ENCODE results near the gene MDC1.
A peak's percentile ranks its signal among the peaks of the same experiment; 100 is the strongest.
"Not testable (repeated sequence)": the region's sequence is repeated elsewhere in the genome, so short reads cannot be mapped to it uniquely, and the experiment has no call there.

Gene MDC1

DNA sequence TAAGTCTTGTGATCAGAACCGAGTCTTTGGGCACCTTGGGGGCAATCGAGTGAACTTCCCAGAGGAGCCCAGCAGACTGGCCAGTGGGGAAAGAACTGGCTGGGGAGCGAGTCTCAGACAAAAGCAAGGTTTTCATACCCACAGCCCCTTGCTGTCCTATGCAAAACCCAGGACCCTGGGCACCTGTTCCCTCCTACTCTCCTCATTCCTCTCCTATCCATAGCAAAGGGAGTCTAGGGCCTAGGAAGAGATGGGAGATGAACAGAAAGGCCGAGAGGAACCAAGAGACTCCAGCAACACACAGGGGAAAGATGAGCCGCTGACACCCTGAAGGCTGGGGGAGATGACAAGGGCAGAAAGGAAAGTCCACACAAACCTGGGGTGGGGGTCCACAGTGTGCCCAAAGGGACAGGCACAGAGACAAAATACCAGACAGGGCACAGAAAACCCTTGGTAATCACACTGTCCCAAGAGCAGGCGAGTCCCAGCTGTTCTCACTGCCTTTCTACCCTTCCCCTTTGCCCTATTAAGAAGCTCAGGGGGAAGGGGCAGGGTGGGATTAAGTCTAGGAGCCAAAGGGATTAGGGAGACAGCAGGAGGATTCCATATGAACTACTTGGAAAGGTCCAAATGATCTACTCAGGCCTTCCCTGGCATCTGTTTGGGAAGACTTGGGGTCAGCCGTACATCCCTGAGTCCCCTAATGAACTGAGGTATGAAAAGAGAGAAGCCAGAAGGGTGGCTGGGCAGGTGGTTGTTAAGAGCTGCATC lies 37.1 kb downstream of the MDC1 start:
- DNase-seq = no peak

DNA sequence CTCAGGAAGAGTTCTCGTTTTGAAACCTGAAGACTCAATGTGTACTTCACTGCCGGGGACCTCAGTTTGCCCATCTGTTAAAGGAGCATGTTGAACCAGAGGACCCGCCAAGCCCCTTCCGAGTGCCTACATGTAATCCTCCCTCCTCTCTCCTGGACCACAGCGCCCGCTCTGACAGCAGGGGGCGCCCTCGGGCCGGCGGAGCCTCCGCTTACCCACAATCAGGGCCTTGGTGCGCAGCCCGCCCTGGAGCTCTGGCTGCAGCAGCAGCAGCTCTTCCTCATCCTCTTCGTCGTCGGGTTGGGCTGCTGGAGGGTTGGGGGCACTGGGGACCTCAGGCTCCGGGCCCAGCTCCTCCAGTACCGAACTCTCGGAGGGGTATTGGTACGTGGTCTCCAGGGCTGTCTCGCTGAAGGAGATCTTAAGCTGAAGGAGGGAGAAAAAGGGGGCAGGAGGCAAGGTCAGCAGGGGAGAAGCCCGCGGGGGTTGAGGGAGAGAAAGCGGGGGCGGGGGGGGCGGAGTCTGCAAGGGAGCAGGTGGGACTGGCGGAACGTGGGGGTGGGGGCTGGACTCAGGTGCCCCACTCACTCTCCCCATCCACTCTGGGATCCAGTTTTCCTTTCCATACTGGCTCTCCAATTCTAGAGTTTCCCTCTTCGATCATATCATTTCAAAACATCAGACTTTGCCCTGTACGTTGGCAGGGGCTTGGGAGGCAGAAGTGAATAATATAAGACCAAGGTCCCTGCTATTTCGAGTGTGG lies 37.9 kb downstream of the MDC1 start:
- DNase-seq = peak; percentile 80 to 95 (median 88)

DNA sequence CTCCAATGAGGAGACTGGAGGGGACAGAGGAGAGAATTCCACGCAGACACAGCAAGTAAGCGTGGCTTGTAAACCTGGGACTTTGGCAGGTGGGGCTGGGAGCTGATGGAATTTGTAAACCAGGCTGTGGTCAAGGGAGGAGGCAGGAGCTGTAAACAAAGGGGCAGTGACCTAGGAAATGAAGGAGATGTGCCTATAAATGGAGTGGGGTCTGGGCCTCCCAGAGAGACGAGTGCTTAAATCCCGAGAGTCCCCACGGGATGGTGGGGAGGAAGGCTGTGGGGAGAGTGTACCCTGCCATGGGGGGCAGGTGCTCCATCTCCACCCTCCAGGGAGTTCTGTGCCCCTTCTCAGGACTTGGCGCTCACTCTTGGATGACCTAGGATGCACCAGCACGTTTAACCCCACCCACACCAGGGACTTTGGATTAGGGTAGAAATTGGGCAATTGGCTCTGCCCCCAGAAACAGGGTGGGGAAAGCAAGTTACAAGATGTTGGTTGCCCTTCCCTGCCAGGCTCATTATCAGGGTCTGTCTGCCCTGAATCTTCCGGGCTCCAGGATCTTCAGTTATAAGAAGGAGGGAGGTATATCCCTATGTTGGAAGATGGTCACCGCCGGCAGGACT lies 40.3 kb downstream of the MDC1 start:
- no peak for DNase-seq

DNA sequence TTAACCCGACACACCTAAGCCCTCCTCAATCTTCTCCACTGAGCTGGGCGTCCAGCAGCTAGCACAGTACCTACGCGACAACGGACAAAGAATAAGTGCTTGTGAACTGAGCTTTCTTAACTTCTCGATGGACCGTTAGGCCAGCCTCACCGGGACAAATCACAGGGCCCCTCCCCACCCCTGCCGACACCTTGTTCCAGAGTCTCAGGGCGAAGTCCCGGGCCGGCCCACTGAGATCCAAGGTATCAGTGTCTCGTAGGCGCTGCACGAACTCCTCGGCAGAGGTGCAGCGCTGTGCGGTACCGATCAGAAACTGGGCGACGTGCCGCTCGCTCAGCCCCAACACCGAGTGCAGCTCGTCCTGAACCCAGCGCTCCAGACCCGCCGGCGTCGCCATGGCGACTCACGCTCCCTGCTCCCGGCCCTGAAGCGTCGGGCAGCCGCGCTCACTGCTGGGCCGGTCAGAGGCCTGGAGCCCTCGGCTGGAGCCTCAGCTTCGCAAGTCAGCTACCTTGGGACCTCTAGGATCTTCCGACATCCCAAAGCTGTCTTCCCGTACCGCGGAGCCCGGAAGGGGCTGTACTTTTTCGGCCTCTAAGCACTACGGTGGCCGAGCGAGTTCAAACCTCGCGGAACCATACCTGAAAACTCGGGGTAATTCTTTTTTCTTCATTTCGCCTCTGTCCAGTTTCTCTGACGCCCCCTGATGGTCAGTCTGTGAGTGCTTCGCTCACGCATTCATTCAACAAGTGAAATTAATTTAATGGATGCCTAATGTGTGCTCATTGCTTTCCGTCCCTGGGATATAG lies 44.4 kb downstream of the MDC1 start, which contains the start of gene DHX16:
DHX16 (minus strand) TSS at position 562 of the 809 bp plus-strand sequence; CDS start at position 397, 165 bp downstream.
- peak; percentile 71 to 86 (median 81) for DNase-seq

DNA sequence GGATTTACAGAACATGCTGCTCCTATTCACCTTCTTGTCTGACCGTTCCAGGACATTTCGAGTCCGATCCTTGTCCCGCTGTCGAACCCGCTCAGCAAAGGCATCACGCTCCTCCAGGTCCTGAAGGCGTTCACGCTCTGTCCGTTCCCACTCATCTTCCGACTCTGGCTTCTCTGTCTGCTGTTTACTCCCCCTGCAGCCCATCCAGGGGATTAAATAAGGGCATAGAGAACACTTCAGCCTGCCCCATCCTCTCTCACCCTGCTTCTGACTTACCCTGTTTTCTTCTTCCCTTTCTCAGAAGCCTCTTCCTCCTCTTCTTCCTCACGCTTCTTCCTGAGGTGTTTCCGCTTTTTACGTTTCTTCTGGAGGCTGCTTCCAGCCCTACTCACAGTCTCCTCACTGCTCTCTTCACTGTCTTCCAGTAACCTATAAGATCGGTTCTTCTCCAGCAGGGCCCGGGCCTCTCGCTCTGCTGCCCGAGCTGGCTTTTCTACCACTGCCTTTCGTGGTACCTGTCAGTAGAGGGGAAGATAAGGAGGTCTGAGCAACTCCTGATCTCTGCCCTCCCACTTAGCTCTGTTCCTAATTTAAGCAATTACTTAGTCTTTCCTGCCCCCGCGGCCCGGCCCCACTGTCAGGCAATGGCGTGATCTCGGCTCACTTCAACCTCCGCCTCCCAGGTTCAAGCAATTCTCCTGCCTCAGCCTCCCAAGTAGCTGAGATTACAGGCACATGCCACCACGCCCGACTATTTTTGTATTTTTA lies 46.1 kb downstream of the MDC1 start:
- no peak for DNase-seq

DNA sequence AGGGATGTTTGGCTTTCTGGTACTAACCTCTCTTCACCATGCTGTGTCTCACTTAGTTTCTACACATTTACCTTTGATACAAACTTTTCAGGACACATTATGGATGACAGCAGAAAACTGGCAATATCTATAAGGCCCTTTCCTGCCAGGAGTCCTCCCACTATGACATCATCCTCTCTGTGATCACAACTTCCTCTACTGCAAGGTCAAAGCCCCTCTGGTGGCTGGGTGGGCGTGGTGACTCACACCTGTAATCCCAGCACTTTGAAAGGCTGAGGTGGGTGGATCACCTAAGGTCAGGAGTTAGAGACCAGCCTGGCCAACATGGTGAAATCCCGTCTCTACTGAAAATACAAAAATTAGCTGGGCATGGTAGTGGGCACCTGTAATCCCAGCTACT lies 50.8 kb downstream of the MDC1 start:
- DNase-seq = not testable (repeated sequence)

DNA sequence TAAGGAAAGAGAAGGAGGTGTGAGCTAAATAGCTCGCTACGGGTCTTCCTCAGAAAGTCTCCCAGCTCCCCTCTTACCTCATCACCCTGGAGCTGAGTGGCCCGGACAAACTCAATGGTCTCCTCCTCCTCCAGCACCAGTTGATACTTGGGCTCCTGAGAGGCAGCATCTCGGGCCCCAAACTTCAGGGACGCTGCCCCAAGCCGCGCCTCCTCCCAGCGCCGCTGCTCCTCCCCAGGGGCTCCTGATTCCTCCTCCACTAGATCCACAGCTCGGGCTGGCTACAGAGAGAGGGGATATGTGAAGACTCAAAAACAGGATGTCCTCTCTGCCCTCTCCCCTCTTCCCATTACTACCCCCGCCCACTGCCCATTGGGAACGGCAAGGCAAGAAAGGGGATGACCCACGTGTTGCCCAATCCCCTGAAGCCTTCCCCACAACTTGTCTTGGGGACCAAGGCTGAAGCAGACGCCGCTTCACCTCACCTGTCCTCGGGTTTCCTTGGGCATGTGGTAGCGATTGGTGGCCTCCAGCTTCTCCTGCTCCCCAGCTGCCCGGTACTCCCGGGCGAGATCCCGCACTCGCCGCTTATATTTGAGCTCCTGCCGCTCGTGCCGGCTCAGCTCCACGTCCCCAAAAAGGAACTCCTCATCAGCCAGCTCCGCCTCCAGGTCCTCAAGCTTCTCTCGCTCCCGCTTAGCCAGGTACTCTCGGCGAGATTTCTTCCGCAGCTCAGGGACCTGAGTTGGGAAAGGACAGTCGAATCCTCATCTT lies 51.9 kb downstream of the MDC1 start:
- DNase-seq = no peak

DNA sequence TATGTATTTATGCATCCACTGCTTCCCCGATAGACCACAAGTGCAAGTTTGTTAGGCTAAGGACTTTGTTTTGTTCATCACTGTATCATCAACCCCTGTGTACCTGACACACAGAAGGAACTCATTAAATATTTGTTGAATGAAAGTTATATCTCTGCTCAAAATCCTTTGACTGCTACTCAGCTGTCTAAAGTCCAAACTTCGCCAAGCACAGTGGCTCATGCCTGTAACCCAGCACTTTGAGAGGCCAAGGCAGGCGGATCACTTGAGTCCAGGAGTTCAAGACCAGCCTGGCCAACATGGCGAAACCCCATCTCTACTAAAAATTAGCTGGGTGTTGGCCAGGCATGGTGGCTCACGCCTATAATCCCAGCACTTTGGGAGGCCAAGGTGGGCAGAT lies 59.2 kb downstream of the MDC1 start:
- not testable (repeated sequence) for DNase-seq

DNA sequence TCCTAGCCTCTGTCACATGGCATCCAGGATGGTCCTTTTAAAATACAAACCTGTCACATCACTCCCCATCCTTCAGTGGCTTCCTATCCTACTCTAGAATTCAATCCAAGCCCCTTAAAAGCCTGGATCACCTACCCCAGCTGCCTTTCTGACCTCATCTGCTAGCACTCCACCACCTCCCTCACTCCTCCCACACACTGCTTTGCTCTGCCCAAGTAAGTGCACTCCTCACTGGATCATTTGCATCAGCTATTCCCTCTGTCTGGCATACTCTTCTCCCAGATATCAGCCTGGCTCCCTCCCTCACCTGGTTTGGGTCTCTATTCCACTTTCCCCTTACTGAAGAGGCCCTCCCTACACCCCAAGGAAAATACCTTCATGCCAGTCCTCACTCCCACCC lies 59.6 kb downstream of the MDC1 start:
- no peak for DNase-seq

DNA sequence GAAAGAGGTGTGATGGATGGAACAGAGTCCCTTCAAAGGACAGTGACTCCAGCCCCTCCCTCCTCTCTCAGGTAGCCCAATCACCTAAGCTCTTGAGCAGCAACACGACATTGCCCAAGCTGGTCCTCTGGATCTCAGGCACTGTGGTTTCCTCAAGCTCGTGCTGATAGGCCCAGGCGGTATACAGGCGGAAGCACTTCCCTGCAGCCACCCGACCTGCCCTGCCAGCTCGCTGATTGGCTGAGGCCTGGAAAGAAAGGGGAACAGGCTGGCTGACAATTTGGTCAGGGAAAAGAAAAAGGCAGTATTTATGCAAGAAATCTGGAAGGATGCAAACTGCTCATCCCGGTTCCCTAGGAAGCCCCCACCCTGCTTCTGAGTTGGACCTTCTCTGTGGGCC lies 60.6 kb downstream of the MDC1 start:
- DNase-seq = no peak

DNA sequence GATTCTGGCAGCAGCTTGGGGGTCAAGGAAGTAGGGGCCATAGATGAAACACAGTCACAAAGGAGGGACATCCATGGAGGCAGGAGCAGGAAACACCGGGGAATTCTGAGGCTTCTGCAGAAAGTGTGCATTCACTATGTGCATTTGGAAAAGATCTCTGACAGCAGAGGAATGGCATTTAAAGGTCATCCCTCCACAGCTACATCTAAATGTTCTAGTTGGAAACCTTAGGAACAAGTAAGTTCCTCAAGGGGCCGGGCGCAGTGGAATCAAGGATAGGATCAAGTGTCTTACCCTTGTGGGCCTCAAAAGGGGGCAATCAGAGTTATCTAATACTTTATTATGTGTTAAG lies 61.4 kb downstream of the MDC1 start:
- DNase-seq = no peak

DNA sequence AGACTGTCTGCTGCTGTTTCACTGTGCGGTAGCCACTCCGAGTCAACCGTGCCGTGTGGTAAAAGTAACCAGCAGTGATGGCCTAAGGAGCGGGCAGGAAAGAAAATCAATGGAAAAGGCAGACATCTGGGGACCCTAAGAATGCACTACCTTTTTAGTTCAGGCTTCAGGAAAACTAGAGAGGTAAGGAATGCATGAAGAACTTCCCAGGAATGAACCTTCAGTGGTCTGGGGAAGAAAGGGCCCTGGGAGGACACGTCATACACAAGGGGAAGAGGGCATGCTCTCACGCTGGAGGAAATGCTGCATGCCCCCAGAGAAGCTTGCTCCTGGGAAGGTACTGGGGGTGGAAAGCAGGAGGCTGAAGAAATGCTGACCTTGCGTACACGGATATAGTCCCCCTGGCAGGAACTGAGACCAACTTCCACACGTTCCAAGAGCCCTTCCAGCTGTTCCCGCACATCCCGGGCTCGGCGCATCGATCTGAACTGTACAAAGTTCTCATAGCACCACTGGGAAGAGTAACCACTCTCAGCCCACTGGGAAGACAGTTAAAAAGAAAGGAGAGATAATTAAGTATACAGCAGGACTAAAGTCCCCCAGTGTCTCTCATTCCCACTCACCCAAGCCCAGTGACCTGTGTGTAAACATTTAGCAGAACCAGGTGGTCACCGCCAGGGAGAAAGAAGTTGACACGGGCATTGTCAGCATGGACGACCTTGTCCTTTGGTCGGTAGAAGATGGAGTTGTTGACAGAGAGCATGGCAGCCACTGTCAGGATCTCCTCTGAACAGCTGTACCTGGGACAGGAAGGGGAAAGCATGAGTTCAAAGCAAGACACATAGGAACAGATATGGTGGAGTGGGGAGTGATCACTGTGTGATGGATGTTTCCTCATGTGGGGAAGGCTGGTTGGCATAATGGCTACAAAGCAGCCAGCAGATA lies 62.0 kb downstream of the MDC1 start:
- DNase-seq = no peak

DNA sequence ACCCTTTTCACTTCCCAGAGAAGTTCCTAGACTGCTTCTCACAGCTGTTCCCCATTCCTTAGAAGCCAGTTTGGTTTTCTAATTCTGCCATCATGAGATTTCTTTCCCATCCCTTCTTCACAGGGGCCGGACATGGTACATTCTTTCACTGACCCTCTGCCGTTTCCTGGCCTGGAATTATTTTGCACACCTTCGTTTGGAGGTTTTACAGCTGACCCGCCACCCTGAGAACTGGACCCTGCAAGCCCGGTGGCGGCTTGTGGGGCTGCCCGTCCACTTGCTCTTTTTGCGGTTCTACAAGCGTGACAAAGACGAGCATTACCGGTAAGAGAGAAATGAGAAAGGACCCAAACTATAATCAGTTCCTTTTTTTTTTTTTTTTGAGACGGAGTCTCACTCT lies 65.9 kb downstream of the MDC1 start:
- no peak for DNase-seq
